CD14-positive monocyte (primary cell): ENCODE results near the gene SLC24A3. TPM values are rescaled to one million over a fixed set of nuclear protein-coding genes. Genes with fewer than 3 reads are reported as not detected.

ENCODE experiments used
- DNase-seq, 3 donors: peaks; one replicate each; pipeline ENCODE4 v3.0.0-alpha.2; 2011 to 2022
- H2AFZ ChIP-seq: 2 replicates; pipeline ENCODE4 v1.6.0; 2012; ENCODE audit warnings: mild to moderate bottlenecking, low read depth, low read length, inconsistent platforms; ENCODE audit not compliant: insufficient read depth, poor library complexity, severe bottlenecking
- H3K27ac ChIP-seq, 2 donors: 1 replicate in 1 of 2; 2 replicates in 1 of 2; pipeline ENCODE4 v1.5.1; 2012 to 2013; ENCODE audit warnings: low read length in 2 of 2, control low read depth in 1 of 2, inconsistent platforms in 1 of 2, low read depth in 1 of 2, mild to moderate bottlenecking in 1 of 2
- H3K27me3 ChIP-seq, 2 donors: one replicate each; pipeline versions ENCODE4 v1.6.0 to v1.6.1; 2011 to 2013; ENCODE audit warnings: low read length in 2 of 2; ENCODE audit not compliant: control insufficient read depth in 2 of 2, insufficient read depth in 2 of 2
- H3K36me3 ChIP-seq, 2 donors: replicated peaks in 1 of 2; 1 replicate in 1 of 2; 2 replicates in 1 of 2; pipeline versions ENCODE4 v1.5.1 to v1.6.1; 2012 to 2013; ENCODE audit warnings: low read length in 2 of 2, control low read depth in 1 of 2, inconsistent platforms in 1 of 2, mild to moderate bottlenecking in 1 of 2; ENCODE audit not compliant: insufficient read depth in 2 of 2, control insufficient read depth in 1 of 2
- H3K4me1 ChIP-seq, 2 donors: 1 replicate in 1 of 2; 2 replicates in 1 of 2; pipeline versions ENCODE4 v1.5.1 to v1.6.1; 2012 to 2013; ENCODE audit warnings: low read length in 2 of 2, control low read depth in 1 of 2, inconsistent platforms in 1 of 2, mild to moderate bottlenecking in 1 of 2, moderate library complexity in 1 of 2; ENCODE audit not compliant: insufficient read depth in 2 of 2, control insufficient read depth in 1 of 2
- H3K4me2 ChIP-seq: replicated peaks from 2 replicates; pipeline ENCODE3; 2012; ENCODE audit warnings: low read length, moderate library complexity, mild to moderate bottlenecking; ENCODE audit not compliant: poor library complexity, severe bottlenecking; ENCODE audit errors: extremely low read depth
- H3K4me3 ChIP-seq, 3 experiments: fragments of 200-600 bp in 1 of 3; sonication (generic) in 1 of 3; replicated peaks in 1 of 3; 1 replicate in 2 of 3; 2 replicates in 1 of 3; pipeline ENCODE4 v1.5.1; 2011 to 2013; ENCODE audit warnings: low read length in 3 of 3, mild to moderate bottlenecking in 3 of 3, control low read depth in 2 of 3, low read depth in 2 of 3, inconsistent platforms in 1 of 3, moderate library complexity in 1 of 3
- H3K79me2 ChIP-seq: 2 replicates; pipeline ENCODE4 v1.6.0; 2012; ENCODE audit warnings: mild to moderate bottlenecking, control low read depth, inconsistent platforms, low read length, moderate library complexity; ENCODE audit not compliant: insufficient read depth
- H3K9ac ChIP-seq: 2 replicates; pipeline ENCODE4 v1.6.0; 2017; ENCODE audit warnings: low read length, mild to moderate bottlenecking; ENCODE audit not compliant: insufficient read depth, poor library complexity, severe bottlenecking
- H3K9me3 ChIP-seq, 2 donors: replicated peaks in 1 of 2; 1 replicate in 1 of 2; 2 replicates in 1 of 2; pipeline versions ENCODE4 v1.5.1 to v1.6.1; 2012 to 2013; ENCODE audit warnings: low read length in 2 of 2, control low read depth in 1 of 2; ENCODE audit not compliant: control insufficient read depth in 1 of 2, insufficient read depth in 1 of 2
- H4K20me1 ChIP-seq: 2 replicates; pipeline ENCODE4 v1.6.0; 2012; ENCODE audit warnings: mild to moderate bottlenecking, low read length, control low read depth, moderate library complexity; ENCODE audit not compliant: insufficient read depth
- H3K27ac Mint-ChIP-seq, 7 donors: one replicate each; pipeline ENCODE4 v1.8.0; 2020; ENCODE audit warnings: mild to moderate bottlenecking in 7 of 7, mixed read lengths in 7 of 7, moderate library complexity in 6 of 7, inconsistent platforms in 2 of 7
- H3K27me3 Mint-ChIP-seq, 3 donors: one replicate each; pipeline ENCODE4 v1.8.0; 2021 to 2022; ENCODE audit warnings: low read depth in 3 of 3, mild to moderate bottlenecking in 3 of 3, mixed read lengths in 3 of 3, moderate library complexity in 3 of 3, inconsistent platforms in 1 of 3
- H3K36me3 Mint-ChIP-seq, 2 donors: one replicate each; pipeline ENCODE4 v1.8.0; 2020; ENCODE audit warnings: mixed read lengths in 2 of 2, inconsistent platforms in 1 of 2, mild to moderate bottlenecking in 1 of 2
- H3K4me1 Mint-ChIP-seq: one replicate; pipeline ENCODE4 v1.8.0; 2020; ENCODE audit warnings: mild to moderate bottlenecking, mixed read lengths
- H3K4me3 Mint-ChIP-seq, 2 donors: one replicate each; pipeline ENCODE4 v1.8.0; 2020; ENCODE audit warnings: mild to moderate bottlenecking in 2 of 2, mixed read lengths in 2 of 2, moderate library complexity in 1 of 2
- H3K9me3 Mint-ChIP-seq, 7 donors: one replicate each; pipeline ENCODE4 v1.8.0; 2020 to 2022; ENCODE audit warnings: mixed read lengths in 7 of 7, mild to moderate bottlenecking in 6 of 7, moderate library complexity in 6 of 7, inconsistent platforms in 2 of 7
- WGBS: methylation state at CpG from one replicate; pipeline ENCODE4 v1.1.5; 2013; ENCODE audit warnings: missing lambda C conversion rate; ENCODE audit not compliant: insufficient coverage; 5-methylcytosine and 5-hydroxymethylcytosine counted together
- intact Hi-C, 2 donors: fragments of 100-400 bp; cut with micrococcal nuclease; formaldehyde crosslinking; loops; one replicate each; pipeline versions ENCODE4 v1.15.0 to v1.15.1; 2023
- polyA plus RNA-seq, 3 donors: library from polyadenylated mRNA; depleted of rRNA in 1 of 3; unstranded in 2 of 3; stranded (reverse) in 1 of 3; fragments of 300-500 nt in 2 of 3; fragments of >200 nt in 1 of 3; fragmentation: Illumina TruSeq in 2 of 3; gene quantifications; 1 replicate in 2 of 3; 2 replicates in 1 of 3; pipeline ENCODE4 v1.2.3, GENCODE V29; 2012 to 2021
- TF ChIP-seq, protein P1 (sequence below): fragments of 200-600 bp; IDR thresholded peaks from one replicate; pipeline ENCODE4 v1.8.0; 2022; ENCODE audit warnings: antibody characterized with exemption, mild to moderate bottlenecking

SLC24A3 gene
- polyA plus RNA-seq, 3 donors = 0.04 to 0.08 TPM; not detected in 1

DNA sequence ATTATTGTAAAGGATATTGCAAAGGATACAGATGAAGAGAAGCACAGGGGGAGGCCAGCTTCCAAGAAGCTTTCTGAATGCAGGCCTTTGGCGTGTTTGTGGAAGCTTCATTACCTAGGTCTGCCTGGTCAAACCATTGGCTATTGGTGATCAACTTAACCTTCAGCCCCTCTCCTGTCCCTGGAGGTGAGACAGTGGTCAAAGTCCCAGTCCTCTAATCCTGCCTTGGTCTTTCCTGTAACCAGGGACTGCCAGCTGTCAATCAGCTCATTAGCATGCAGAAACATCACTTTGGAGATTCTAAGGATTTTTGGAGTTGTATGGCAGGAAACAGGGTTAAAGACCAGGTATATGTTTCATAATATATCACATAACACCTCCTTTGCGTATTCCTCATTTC lies 558.6 kb downstream of the SLC24A3 start:
- no peak overlapping the region for H3K9ac ChIP-seq
- H3K27ac ChIP-seq = peak overlapping the region in 1 of 2 donors; percentile 15
- no peak overlapping the region for H3K4me2 ChIP-seq
- H3K4me1 Mint-ChIP-seq = peaks cover 16% of the 10 kb centered on the region
- peak overlapping the region in 1 of 2 donors; percentile 37 for H3K4me3 Mint-ChIP-seq
- H3K9me3 Mint-ChIP-seq = no peaks in the 10 kb centered on the region
- no peak overlapping the region for H3K4me3 ChIP-seq
- 69% methylated on average over 2 of the region's 2 CpGs for WGBS
- peak overlapping the region in 3 of 7 donors; percentile 40 to 66 (median 48) for H3K27ac Mint-ChIP-seq
- TF ChIP-seq, protein P1, sequence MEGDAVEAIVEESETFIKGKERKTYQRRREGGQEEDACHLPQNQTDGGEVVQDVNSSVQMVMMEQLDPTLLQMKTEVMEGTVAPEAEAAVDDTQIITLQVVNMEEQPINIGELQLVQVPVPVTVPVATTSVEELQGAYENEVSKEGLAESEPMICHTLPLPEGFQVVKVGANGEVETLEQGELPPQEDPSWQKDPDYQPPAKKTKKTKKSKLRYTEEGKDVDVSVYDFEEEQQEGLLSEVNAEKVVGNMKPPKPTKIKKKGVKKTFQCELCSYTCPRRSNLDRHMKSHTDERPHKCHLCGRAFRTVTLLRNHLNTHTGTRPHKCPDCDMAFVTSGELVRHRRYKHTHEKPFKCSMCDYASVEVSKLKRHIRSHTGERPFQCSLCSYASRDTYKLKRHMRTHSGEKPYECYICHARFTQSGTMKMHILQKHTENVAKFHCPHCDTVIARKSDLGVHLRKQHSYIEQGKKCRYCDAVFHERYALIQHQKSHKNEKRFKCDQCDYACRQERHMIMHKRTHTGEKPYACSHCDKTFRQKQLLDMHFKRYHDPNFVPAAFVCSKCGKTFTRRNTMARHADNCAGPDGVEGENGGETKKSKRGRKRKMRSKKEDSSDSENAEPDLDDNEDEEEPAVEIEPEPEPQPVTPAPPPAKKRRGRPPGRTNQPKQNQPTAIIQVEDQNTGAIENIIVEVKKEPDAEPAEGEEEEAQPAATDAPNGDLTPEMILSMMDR = no peak
- no peak overlapping the region for H2AFZ ChIP-seq
- peaks cover 8 to 10% of the 10 kb centered on the region in 2 donors for H3K36me3 ChIP-seq
- no peaks in the 10 kb centered on the region for H3K9me3 ChIP-seq
- H3K4me1 ChIP-seq = peaks cover 4 to 6% of the 10 kb centered on the region in 2 donors
- peaks cover 0 to 6% (median 4%) of the 10 kb centered on the region in 3 donors for H3K27me3 Mint-ChIP-seq
- peaks cover 75% of the 10 kb centered on the region for H4K20me1 ChIP-seq
- no peaks in the 10 kb centered on the region for H3K27me3 ChIP-seq
- no peak for DNase-seq
- H3K36me3 Mint-ChIP-seq = peaks cover 27 to 51% of the 10 kb centered on the region in 2 donors
- intact Hi-C loops = no loop called here
- peaks cover 3% of the 10 kb centered on the region for H3K79me2 ChIP-seq
